NCI-H2196 treated with DMSO at 0.1 percent for 48 hours (cell line): ENCODE results near the gene UBE2M.
"Not testable (repeated sequence)": the region's sequence is repeated elsewhere in the genome, so short reads cannot be mapped to it uniquely, and the experiment has no call there.

ENCODE experiments used
- DNase-seq: peaks from one replicate; lab custom pipeline; 2025; ENCODE audit not compliant: unreplicated experiment; lab: John Stamatoyannopoulos, UW

Gene UBE2M

DNA sequence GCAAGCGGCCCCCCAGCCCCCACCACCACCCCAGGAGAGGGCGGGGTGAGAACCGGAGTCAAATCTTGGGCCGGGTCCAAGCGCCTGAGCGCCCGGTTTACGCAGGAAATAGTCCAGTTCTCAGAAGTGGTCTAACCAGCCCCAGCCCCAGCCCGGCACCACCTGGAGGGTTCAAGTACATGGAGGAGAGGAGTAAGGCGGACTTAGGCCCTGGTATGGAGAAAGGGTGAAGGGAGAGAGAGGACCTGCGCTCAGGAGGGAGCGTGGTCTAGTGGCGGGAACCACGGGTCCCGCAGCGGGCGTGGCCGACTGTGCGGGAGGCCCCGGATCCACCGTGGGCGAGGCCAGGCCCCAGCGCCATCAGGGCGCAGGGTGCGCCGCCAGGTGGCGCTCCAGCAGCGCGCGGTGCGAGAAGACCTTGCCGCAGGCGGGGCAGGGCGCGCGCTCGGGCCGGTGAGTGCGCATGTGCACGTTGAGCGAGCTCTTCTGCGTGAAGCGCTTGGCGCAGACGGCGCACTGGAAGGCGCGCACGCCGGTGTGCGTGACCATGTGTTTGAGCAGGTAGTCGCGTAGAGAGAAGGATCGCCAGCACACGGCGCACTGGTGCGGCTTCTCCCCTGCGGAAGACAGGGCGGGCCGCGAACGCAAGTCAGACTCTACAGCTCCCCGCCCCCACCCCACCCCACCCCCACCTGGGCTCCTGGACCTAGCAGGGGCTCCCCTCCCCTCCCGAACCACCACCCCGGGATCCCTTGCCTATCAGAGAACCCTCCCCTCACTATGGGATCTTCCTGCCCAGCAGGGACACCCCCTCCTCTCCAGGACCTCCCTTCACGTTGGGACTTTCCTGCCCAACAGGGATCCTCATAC, 44.5 kb downstream of the UBE2M start:
- peak; percentile 90 for DNase-seq

DNA sequence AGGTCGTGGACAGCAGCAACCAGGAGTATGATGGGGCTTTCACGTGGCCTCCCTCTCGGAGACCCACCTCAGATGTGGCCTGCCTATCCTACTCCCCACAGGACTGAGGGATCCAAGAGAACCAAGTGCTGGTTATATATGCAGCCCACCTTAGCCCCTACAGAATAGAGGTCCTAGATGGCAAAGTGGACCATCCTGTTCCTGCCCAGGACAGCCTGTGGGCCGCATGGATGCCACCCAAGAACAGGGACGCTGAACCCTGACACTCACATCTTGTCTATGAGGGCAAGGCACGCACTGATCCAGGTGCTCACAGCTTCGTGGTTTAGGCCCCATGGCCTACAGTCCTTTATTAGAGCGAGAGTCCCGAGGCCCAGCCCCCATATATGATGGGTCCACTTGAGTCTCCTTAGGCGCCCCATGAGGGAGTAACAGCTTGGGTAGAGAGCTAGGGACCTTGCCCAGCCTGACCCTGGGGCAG, 45.2 kb downstream of the UBE2M start:
- DNase-seq: no peak

DNA sequence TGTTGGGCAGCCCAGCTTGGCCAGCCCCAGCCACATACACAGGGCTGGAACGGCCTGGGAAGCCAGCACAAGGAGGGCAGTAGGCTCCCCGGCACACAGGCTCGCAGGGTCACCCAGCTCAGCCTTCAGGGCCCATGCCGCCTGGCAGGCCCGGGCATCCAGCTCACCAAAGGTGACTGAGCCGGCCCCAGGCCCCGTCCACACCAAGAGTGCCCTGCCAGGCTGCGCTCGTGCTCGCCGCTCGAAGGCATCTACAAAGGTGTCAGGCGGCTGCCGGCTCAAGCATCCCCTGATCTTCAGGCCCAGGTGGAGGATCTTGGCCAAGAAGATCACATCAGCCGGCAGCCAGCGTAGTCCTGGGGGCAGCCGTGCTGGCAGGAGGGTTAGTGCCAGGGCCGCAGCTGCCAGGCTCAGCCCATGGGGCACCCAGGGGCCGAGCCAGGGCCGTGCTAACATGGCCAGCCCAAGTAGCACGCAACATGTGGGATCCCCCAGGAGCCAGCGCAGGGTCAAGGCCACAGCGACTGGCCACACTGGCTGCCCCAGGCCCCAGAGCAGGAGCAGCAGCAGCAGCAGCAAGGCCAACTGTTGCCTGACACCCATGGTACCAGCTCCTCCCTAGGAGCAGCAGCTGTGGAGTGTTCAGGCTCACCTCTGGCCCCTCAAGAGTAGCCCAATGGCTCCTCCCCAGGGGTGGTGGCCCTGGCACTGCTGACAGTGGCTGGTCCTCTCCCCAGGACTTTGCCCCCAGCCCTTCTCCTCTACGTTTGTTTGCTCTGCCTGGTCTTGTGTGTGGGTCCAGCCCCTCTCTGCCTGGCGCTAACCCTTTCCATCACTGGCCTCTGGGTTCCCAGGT, 46.8 kb downstream of the UBE2M start, which contains the start of gene SLC27A5:
Gene SLC27A5, minus strand, starts transcription at position 640 of the 856 bp plus-strand sequence. Its CDS starts 37 bp downstream, at position 603.
- no peak for DNase-seq

- DNase-seq: no peak
Observed at GRCh38 chr19:58510084-58510862, 48.1 kb downstream of the UBE2M start.

DNA sequence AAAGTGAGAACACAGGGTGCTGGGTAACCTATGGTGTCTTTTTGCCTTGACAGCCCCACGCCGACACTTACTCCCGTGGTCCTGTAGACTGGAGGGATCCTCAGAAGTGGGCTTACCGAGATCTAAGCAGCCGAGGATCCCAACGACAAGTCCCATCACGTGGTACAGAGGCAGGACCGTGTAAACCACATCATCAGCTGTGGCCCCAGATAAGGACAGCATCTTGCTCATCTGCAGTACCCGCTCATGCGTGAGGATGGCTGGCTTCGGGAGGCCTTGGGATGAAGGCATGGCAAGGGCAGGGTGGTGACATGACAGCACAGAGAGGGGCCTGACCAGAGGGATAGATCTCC, 48.7 kb downstream of the UBE2M start:
- no peak for DNase-seq

DNA sequence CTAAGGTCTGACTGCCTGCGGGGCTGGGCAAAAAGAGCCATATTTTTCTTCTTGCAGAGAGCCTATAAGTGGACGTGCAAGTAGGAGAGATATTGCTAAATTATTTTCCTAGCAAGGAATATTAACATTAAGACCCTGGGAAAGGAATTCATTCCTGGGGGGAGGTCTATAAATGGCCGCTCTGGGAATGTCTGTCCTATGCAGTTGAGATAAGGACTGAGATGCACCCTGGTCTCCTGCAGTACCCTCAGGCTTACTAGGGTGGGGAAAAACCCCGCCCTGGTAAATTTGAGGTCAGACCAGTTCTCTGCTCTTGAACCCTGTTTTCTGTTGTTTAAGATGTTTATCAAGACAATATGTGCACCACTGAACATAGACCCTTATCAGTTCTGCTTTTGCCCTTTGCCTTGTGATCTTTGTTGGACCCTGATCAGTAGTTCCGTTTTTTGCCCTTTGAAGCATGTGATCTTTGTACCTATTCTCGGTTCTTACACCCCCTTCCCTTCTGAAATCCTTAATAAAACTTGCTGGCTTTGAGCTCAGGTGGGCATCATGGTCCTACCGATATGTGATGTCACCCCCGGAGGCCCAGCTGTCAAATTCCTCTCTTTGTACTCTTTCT, 50.7 kb downstream of the UBE2M start:
- not testable (repeated sequence) for DNase-seq
